HepG2 (cell line): Measurements from ENCODE around the gene MDH1B. TPM values are rescaled to one million over a fixed set of nuclear protein-coding genes. Genes with fewer than 3 reads are reported as not detected.

ENCODE experiments used
- ATAC-seq: fragments of 200-7000 bp; cut with Tn5 transposase; 3 replicates; pipeline ENCODE4 v1.9.1; 2020; ENCODE audit warnings: mild to moderate bottlenecking, moderate library complexity
- BruUV-seq: library from RNA; stranded (reverse); fragments of 400-500 nt; replicated peaks from 2 replicates; lab custom pipeline; 2021; lab: Mats Ljungman, UMichigan
- CTCF ChIA-PET: fragments of 300-600 bp; formaldehyde crosslinking; extraction: SDS; loops from one replicate; lab custom pipeline; 2021; ENCODE audit warnings: low total read pairs, inconsistent platforms, low intra/inter-chr PET ratio; lab: Yijun Ruan, JAX
- POLR2A ChIA-PET: fragments of 350-600 bp; sonication (Branson Sonifier 250); formaldehyde crosslinking; loops from one replicate; lab custom pipeline; 2020; ENCODE audit warnings: antibody characterized with exemption, inconsistent platforms; lab: Yijun Ruan, JAX
- DNase-seq: peaks from one replicate; pipeline ENCODE4 v3.0.0-alpha.2; 2015; ENCODE audit warnings: low spot score
- FAIRE-seq: peaks from 3 replicates; lab custom pipeline; 2011; peaks lifted over from hg19 to GRCh38; lab: Jason Lieb, UNC
- H2AFZ ChIP-seq: one replicate; pipeline ENCODE4 v1.6.1; 2011; ENCODE audit warnings: low read length, inconsistent platforms
- H3K27ac ChIP-seq: fragments of 300-600 bp; 3 replicates; pipeline ENCODE4 v1.8.0; 2011; ENCODE audit warnings: mixed run types, mild to moderate bottlenecking, mixed read lengths, low read length, inconsistent platforms; ENCODE audit not compliant: insufficient read depth; ENCODE audit errors: extremely low read length
- H3K27me3 ChIP-seq, 2 experiments: fragments of 200-600 bp in 1 of 2; 2 replicates in 1 of 2; 3 replicates in 1 of 2; pipeline versions ENCODE4 v1.6.0 to v1.8.0; 2011; ENCODE audit warnings: low read length in 2 of 2, mild to moderate bottlenecking in 2 of 2, moderate library complexity in 2 of 2, inconsistent platforms in 1 of 2; ENCODE audit not compliant: insufficient read depth in 2 of 2, control insufficient read depth in 1 of 2
- H3K36me3 ChIP-seq, 2 experiments: fragments of 200-600 bp in 1 of 2; replicated peaks in 1 of 2; 2 replicates in 1 of 2; 3 replicates in 1 of 2; pipeline versions ENCODE4 v1.5.1 to v1.8.0; 2011; ENCODE audit warnings: low read length in 2 of 2, inconsistent platforms in 1 of 2; ENCODE audit not compliant: insufficient read depth in 2 of 2, control insufficient read depth in 1 of 2
- H3K4me1 ChIP-seq: 2 replicates; pipeline ENCODE4 v1.5.1; 2012; ENCODE audit warnings: low read length, inconsistent platforms; ENCODE audit not compliant: insufficient read depth
- H3K4me2 ChIP-seq: 2 replicates; pipeline ENCODE4 v1.6.0; 2011; ENCODE audit warnings: low read depth, low read length, inconsistent platforms
- H3K4me3 ChIP-seq, 3 experiments: fragments of 200-600 bp in 1 of 3; sonication (generic), shearing (Covaris generic) in 1 of 3; replicated peaks in 1 of 3; 2 replicates each; pipeline ENCODE4 v1.5.1; 2011 to 2016; ENCODE audit warnings: low read length in 3 of 3, inconsistent platforms in 2 of 3, low read depth in 2 of 3, mild to moderate bottlenecking in 2 of 3, control low read depth in 1 of 3, mixed read lengths in 1 of 3; ENCODE audit not compliant: insufficient read depth in 1 of 3
- H3K79me2 ChIP-seq: one replicate; pipeline ENCODE4 v1.6.1; 2011; ENCODE audit warnings: low read length, inconsistent platforms; ENCODE audit not compliant: insufficient read depth
- H3K9ac ChIP-seq: 2 replicates; pipeline ENCODE4 v1.6.0; 2011; ENCODE audit warnings: mild to moderate bottlenecking, low read depth, low read length, inconsistent platforms; ENCODE audit not compliant: insufficient read depth
- H3K9me3 ChIP-seq: 2 replicates; pipeline ENCODE4 v1.5.1; 2012; ENCODE audit warnings: mild to moderate bottlenecking, low read length
- H4K20me1 ChIP-seq: 2 replicates; pipeline ENCODE4 v1.6.0; 2011; ENCODE audit warnings: inconsistent platforms, mild to moderate bottlenecking, low read length, moderate library complexity; ENCODE audit not compliant: insufficient read depth
- CBX1 ChIP-seq: IDR thresholded peaks from one replicate; pipeline ENCODE4 v1.6.1; 2016; ENCODE audit warnings: antibody characterized with exemption, low read depth
- LRRFIP1 ChIP-seq: sonication (generic); formaldehyde crosslinking; conservative IDR thresholded peaks from 2 replicates; pipeline ENCODE4 v1.4.0; 2020; ENCODE audit warnings: missing genetic modification reagents
- NR0B2 ChIP-seq: sonication (generic); formaldehyde crosslinking; IDR thresholded peaks from 2 replicates; pipeline ENCODE4 v1.4.0; 2020; ENCODE audit warnings: mild to moderate bottlenecking, missing genetic modification reagents
- RARA ChIP-seq: IDR thresholded peaks from 2 replicates; pipeline ENCODE4 v1.6.1; 2016; ENCODE audit warnings: missing genetic modification reagents, missing compliant biosample characterization
- SIX1 ChIP-seq: sonication (generic); formaldehyde crosslinking; IDR thresholded peaks from 2 replicates; pipeline ENCODE4 v1.4.0; 2020; ENCODE audit warnings: missing genetic modification reagents, borderline replicate concordance
- ZBTB14 ChIP-seq: sonication (generic); formaldehyde crosslinking; IDR thresholded peaks from 2 replicates; pipeline ENCODE4 v1.4.0; 2020; ENCODE audit warnings: missing genetic modification reagents
- ZBTB42 ChIP-seq: sonication (generic); formaldehyde crosslinking; IDR thresholded peaks from 2 replicates; pipeline ENCODE4 v1.5.0; 2020; ENCODE audit warnings: mild to moderate bottlenecking, missing genetic modification reagents
- ZNF260 ChIP-seq: sonication (generic); formaldehyde crosslinking; IDR thresholded peaks from 2 replicates; pipeline ENCODE4 v1.4.0; 2020; ENCODE audit warnings: missing genetic modification reagents, low read depth, mild to moderate bottlenecking, borderline replicate concordance
- ZNF44 ChIP-seq: sonication (generic); formaldehyde crosslinking; IDR thresholded peaks from 2 replicates; pipeline ENCODE4 v1.5.1; 2020; ENCODE audit warnings: mild to moderate bottlenecking, missing genetic modification reagents
- ZNF792 ChIP-seq: IDR thresholded peaks from 2 replicates; pipeline ENCODE4 v1.6.1; 2016
- ZNF883 ChIP-seq: sonication (generic); formaldehyde crosslinking; IDR thresholded peaks from 2 replicates; pipeline ENCODE4 v1.5.1; 2020; ENCODE audit warnings: mild to moderate bottlenecking, missing genetic modification reagents; ENCODE audit errors: not compliant biosample characterization
- ZZZ3 ChIP-seq: sonication (generic); formaldehyde crosslinking; IDR thresholded peaks from 2 replicates; pipeline ENCODE4 v1.4.0; 2020; ENCODE audit warnings: missing genetic modification reagents, mild to moderate bottlenecking, borderline replicate concordance
- WGBS: methylation state at CpG from one replicate; pipeline ENCODE4 v1.1.6; 2017; ENCODE audit warnings: low lambda C conversion rate; 5-methylcytosine and 5-hydroxymethylcytosine counted together
- in situ Hi-C: cut with HindIII; loops from 2 replicates; pipeline ENCODE4 v1.10.0; 2017; ENCODE audit warnings: low pct_unique_long_range_greater_than_20kb; ENCODE audit not compliant: extremely low pct_ligation_motif_present
- intact Hi-C: fragments of 100-400 bp; cut with micrococcal nuclease; formaldehyde crosslinking; loops from one replicate; pipeline ENCODE4 v1.10.0; 2022; ENCODE audit not compliant: unreplicated experiment
- polyA plus RNA-seq, 8 experiments: library from polyadenylated mRNA; depleted of rRNA in 3 of 8; stranded (reverse) in 7 of 8; unstranded in 1 of 8; fragments of >200 nt; fragmentation: Illumina TruSeq in 4 of 8; extraction: Trizol in 4 of 8; gene quantifications; 2 replicates each; pipeline versions ENCODE4 v1.2.1 to v1.2.3, GENCODE V29; 2011 to 2016; ENCODE audit warnings: low read depth in 4 of 8, missing spikeins in 1 of 8, mixed read lengths in 1 of 8; ENCODE audit not compliant: insufficient read depth in 1 of 8
- total RNA-seq, 5 experiments: library from RNA; depleted of rRNA; stranded (reverse); fragments of >200 nt; fragmentation: Illumina TruSeq; extraction: Trizol; gene quantifications; 2 replicates each; pipeline ENCODE4 v1.2.3, GENCODE V29; 2016; ENCODE audit warnings: low read depth in 1 of 5
- TF ChIP-seq, protein P1 (sequence below): sonication (generic); formaldehyde crosslinking; IDR thresholded peaks from 2 replicates; pipeline ENCODE4 v1.5.1; 2020; ENCODE audit warnings: missing genetic modification reagents, mild to moderate bottlenecking, borderline replicate concordance

Gene MDH1B
- total and polyA plus RNA-seq, 2 of the 13 experiments (the other 11 are each of a cell fraction or from before 2014, with no cell fraction given), result 0.17 to 0.86 TPM

GRCh38 chr2:206721256-206721920 lies 43.7 kb downstream of the MDH1B start (continued):
- TF ChIP-seq SIX1 (CRISPR knock-in tag), result no peak
- no peak for TF ChIP-seq LRRFIP1 (CRISPR knock-in tag)
- no peak for TF ChIP-seq ZNF260
- TF ChIP-seq ZNF792, result no peak
- no peak for TF ChIP-seq NR0B2 (CRISPR knock-in tag)

DNA sequence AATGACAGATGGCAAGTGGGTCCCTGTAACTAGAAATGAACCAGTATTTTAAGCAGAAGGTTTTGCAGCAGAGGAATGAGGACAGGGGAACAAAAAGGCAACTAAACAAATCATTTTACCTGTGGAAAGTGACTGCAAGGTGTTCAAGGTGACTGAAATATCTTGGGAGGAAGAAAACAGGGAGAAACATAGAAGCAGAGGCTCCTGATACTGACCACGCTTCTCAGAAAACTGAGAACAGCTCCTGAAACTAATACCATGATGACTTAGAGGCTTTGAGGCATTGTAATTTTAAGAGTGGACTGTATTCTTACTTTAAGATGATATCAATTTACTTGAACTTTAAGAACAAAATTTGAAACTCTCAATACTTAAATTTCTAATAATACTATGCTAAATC lies 46.8 kb downstream of the MDH1B start, which contains the start of gene DYTN:
Gene DYTN, minus strand, starts transcription at position 101 of the 400 bp plus-strand sequence. CDS start 117 bp downstream, outside the sequence.
- Histone ChIP-seq H3K4me3 (no peak within 1 kb of the TSS), H3K4me1 (no peaks in the 10 kb centered on the region), H3K27me3 (no peaks in the 10 kb centered on the region), H3K36me3 (no peaks in the 10 kb centered on the region), H3K4me2 (no peak within 1 kb of the TSS), H3K9me3 (no peaks in the 10 kb centered on the region), H3K27ac (no peak within 1 kb of the TSS), H2AFZ (no peak within 1 kb of the TSS), H3K9ac (no peak within 1 kb of the TSS), H3K79me2 (no peaks in the 10 kb centered on the region), H4K20me1 (no peaks in the 10 kb centered on the region)
- ATAC-seq (no peak), FAIRE-seq (no peak), DNase-seq (no peak)
- no peak for TF ChIP-seq ZBTB42 (CRISPR knock-in tag)
- no peak for TF ChIP-seq ZNF883
- no peak for TF ChIP-seq ZNF44 (CRISPR knock-in tag)
- no peak for TF ChIP-seq ZBTB14 (CRISPR knock-in tag)
- TF ChIP-seq CBX1, result no peak
- TF ChIP-seq RARA (CRISPR knock-in tag), result no peak
- TF ChIP-seq ZZZ3, result no peak
- TF ChIP-seq, protein P1, sequence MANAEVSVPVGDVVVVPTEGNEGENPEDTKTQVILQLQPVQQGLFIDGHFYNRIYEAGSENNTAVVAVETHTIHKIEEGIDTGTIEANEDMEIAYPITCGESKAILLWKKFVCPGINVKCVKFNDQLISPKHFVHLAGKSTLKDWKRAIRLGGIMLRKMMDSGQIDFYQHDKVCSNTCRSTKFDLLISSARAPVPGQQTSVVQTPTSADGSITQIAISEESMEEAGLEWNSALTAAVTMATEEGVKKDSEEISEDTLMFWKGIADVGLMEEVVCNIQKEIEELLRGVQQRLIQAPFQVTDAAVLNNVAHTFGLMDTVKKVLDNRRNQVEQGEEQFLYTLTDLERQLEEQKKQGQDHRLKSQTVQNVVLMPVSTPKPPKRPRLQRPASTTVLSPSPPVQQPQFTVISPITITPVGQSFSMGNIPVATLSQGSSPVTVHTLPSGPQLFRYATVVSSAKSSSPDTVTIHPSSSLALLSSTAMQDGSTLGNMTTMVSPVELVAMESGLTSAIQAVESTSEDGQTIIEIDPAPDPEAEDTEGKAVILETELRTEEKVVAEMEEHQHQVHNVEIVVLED, result no peak
- ChIA-PET CTCF (no interaction called here), POLR2A (no interaction called here)
- intact Hi-C loops (no loop called here), in situ Hi-C loops (no loop called here)
- BruUV-seq, result no TSS peak
- WGBS, result 3% methylated on average over 1 of the region's 1 CpG
